Suprapubic skin (tissue), 4 donors: ENCODE results near the gene NKX2-3. TPM values are rescaled to one million over a fixed set of nuclear protein-coding genes. Genes with fewer than 3 reads are reported as not detected.

ENCODE experiments used
- DNase-seq, 2 donors: peaks; one replicate each; pipeline ENCODE4 v3.0.0-alpha.2; 2019; ENCODE audit warnings: low spot score in 2 of 2
- H3K27ac ChIP-seq: fragments of 200-600 bp; sonication (generic); one replicate; pipeline ENCODE4 v1.5.1; 2019
- H3K27me3 ChIP-seq: fragments of 200-600 bp; sonication (generic); one replicate; pipeline ENCODE4 v1.5.1; 2019
- H3K36me3 ChIP-seq: fragments of 200-600 bp; sonication (generic); one replicate; pipeline ENCODE4 v1.5.1; 2019
- H3K4me1 ChIP-seq: fragments of 200-600 bp; sonication (generic); one replicate; pipeline ENCODE4 v1.5.1; 2019
- H3K4me3 ChIP-seq: fragments of 200-600 bp; sonication (generic); one replicate; pipeline ENCODE4 v1.5.1; 2019; ENCODE audit warnings: mild to moderate bottlenecking
- H3K9me3 ChIP-seq: fragments of 200-600 bp; sonication (generic); one replicate; pipeline ENCODE4 v1.5.1; 2019
- EP300 ChIP-seq: sonication (generic); formaldehyde crosslinking; IDR thresholded peaks from one replicate; pipeline ENCODE4 v1.6.1; 2017; ENCODE audit warnings: antibody characterized with exemption
- POLR2A ChIP-seq, 2 donors: fragments of 450-650 bp; IDR thresholded peaks; one replicate each; pipeline ENCODE4 v1.6.1; 2017; ENCODE audit warnings: antibody characterized with exemption in 2 of 2, mild to moderate bottlenecking in 2 of 2, moderate library complexity in 2 of 2
- POLR2AphosphoS5 ChIP-seq, 3 donors: sonication (generic); formaldehyde crosslinking; IDR thresholded peaks; one replicate each; pipeline ENCODE4 v1.6.1; 2017; ENCODE audit warnings: antibody characterized with exemption in 3 of 3
- WGBS: methylation state at CpG from one replicate; pipeline ENCODE4 v1.1.5; 2018; 5-methylcytosine and 5-hydroxymethylcytosine counted together
- total RNA-seq, 4 donors: library from RNA; depleted of rRNA; stranded (reverse); fragments of >200 nt; gene quantifications; one replicate each; pipeline ENCODE4 v1.1.0, GENCODE V29; 2016
- TF ChIP-seq, protein P1 (sequence below), 2 donors: fragments of 200-600 bp in 1 of 2; fragments of 450-650 bp in 1 of 2; sonication (generic) in 1 of 2; IDR thresholded peaks; one replicate each; pipeline ENCODE4 v1.5.1; 2016 to 2019; ENCODE audit warnings: antibody characterized with exemption in 2 of 2, mild to moderate bottlenecking in 1 of 2, moderate library complexity in 1 of 2

Gene NKX2-3
- total RNA-seq, 4 donors from 2014 or later: not detected

DNA sequence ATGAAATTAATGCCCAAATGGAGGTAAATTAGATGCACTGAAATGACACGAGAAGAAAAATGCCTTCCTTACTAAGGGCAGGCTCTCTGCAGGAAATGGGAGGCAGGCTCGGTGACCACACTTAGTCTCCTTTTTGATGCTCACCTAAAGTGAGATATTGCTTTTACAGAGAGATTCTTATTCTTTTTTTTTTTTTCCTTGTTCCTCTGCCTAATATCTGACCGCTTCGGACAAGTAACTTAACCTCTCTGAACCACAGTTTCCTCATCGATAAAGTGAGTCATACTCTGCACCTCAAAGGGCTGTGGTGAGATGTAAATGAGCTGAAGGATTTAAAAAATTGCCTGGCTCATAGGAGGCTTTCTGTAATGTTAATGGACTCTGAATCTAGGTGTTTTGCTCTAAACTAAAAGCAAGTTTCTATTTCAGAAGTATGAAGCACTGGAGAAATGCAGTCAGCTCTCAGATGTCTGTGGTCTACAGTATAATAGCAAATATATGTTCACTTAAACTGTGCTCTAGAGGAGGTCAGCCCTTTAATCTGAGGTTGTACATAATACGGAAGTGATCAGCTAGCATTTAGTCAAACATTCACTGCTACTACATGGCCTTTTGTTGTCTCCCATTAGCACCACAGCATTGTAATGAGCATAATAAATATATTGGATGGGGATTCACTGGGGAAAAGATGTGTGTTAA is 23.2 kb downstream of the NKX2-3 start:
- H3K27ac ChIP-seq: no peak overlapping the region
- TF ChIP-seq EP300 (no peak), POLR2A (IDR thresholded peaks at IDR 0.05) (no peak), POLR2AphosphoS5 (IDR thresholded peaks at IDR 0.05) (no peak)
- TF ChIP-seq, protein P1, sequence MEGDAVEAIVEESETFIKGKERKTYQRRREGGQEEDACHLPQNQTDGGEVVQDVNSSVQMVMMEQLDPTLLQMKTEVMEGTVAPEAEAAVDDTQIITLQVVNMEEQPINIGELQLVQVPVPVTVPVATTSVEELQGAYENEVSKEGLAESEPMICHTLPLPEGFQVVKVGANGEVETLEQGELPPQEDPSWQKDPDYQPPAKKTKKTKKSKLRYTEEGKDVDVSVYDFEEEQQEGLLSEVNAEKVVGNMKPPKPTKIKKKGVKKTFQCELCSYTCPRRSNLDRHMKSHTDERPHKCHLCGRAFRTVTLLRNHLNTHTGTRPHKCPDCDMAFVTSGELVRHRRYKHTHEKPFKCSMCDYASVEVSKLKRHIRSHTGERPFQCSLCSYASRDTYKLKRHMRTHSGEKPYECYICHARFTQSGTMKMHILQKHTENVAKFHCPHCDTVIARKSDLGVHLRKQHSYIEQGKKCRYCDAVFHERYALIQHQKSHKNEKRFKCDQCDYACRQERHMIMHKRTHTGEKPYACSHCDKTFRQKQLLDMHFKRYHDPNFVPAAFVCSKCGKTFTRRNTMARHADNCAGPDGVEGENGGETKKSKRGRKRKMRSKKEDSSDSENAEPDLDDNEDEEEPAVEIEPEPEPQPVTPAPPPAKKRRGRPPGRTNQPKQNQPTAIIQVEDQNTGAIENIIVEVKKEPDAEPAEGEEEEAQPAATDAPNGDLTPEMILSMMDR (IDR thresholded peaks at IDR 0.05): no peak
- no peaks in the 10 kb centered on the region for H3K36me3 ChIP-seq
- peaks cover 74% of the 10 kb centered on the region for H3K27me3 ChIP-seq
- DNase-seq: no peak
- WGBS: 54% methylated on average over 6 of the region's 6 CpGs
- H3K4me1 ChIP-seq: no peaks in the 10 kb centered on the region
- no peak overlapping the region for H3K4me3 ChIP-seq
- H3K9me3 ChIP-seq: no peaks in the 10 kb centered on the region

DNA sequence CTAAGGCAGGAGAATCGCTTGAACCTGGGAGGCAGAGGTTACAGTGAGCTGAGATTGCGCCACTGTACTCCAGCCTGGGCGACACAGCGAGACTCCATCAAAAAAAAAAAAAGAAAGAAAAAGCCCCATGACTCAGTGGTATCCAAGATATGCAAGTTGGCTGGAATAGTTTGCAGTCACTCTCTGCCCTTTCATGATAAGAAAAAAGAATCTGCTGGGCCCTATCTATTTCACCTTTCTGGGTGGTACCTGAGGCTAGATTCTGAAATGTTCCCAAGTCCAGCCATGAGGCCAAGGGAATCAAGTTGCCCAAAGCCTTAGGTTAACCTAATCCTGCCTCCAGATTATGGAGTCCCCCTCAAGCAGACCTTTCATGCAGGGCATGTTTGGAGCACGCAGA is 24.3 kb downstream of the NKX2-3 start:
- Histone ChIP-seq H3K4me3 (no peak overlapping the region), H3K27ac (no peak overlapping the region), H3K27me3 (peaks cover 69% of the 10 kb centered on the region), H3K36me3 (no peaks in the 10 kb centered on the region), H3K4me1 (no peaks in the 10 kb centered on the region), H3K9me3 (no peaks in the 10 kb centered on the region)
- TF ChIP-seq, protein P1 (IDR thresholded peaks at IDR 0.05): no peak
- TF ChIP-seq POLR2A (IDR thresholded peaks at IDR 0.05) (no peak), EP300 (no peak), POLR2AphosphoS5 (IDR thresholded peaks at IDR 0.05) (no peak)
- DNase-seq: no peak
- 79% methylated on average over 5 of the region's 5 CpGs for WGBS

DNA sequence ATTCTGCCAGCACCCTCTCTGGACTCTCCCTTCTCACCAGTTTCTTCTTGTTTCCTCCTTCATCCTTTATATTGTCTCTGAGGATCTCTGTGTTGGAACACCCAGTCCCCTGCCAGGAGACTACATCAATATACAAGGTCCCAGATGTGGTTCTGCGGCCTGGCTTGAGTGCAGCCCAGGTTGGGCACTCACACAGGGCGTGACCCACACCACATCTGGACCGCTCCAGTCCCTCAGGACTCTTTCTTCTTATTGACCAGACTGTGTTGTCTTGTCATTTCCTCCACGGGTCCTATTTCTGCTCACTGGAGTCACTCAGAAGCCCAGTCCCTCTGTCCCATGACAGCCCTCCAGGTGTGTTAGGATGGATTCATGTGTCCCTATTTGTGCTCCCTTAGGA is 26.0 kb downstream of the NKX2-3 start:
- DNase-seq: no peak
- no peak overlapping the region for H3K4me3 ChIP-seq
- peaks cover 54% of the 10 kb centered on the region for H3K27me3 ChIP-seq
- no peaks in the 10 kb centered on the region for H3K36me3 ChIP-seq
- H3K9me3 ChIP-seq: no peaks in the 10 kb centered on the region
- TF ChIP-seq, protein P1 (IDR thresholded peaks at IDR 0.05): no peak
- TF ChIP-seq POLR2AphosphoS5 (IDR thresholded peaks at IDR 0.05) (no peak), EP300 (no peak), POLR2A (IDR thresholded peaks at IDR 0.05) (no peak)
- H3K4me1 ChIP-seq: no peaks in the 10 kb centered on the region
- WGBS: 74% methylated on average over 4 of the region's 4 CpGs
- H3K27ac ChIP-seq: no peak overlapping the region

DNA sequence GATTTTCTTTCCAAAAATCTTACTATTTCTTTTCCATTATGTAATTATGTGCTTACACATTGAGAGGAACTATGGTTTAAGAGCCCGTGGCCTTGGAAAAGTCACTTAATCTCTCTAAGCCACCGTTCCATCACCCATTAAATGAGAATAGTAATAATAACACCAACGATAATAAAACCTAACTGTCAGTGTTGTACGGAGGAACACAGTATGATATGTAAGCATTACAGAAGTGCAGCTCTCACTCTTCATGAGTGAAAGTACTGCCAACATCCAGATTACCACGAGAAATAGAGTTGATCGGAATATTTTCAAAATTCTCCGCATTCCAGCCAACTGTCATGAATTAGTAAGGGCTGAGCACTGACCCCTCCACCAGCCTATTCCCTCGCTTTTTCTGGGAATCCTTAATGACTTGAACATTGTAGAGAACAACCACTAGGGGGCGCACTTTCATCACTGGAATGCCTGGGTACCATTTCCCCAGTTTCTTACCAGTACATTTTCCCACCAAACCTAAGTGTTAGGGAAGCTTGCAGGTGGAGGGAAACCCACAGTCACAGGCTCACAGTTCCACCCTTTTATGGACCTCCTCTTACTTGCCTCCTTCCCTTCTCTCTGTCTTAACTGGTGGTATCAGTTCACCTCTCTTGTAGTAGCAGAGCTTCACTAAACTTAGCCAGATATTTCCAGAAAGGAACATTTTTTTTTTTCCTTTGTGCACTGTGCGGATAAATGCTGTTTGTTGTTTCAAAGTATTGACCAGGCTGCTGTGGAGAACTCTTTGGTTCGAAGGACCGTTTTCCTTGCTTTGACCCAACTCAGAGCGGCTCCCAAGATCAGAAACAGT is 27.8 kb downstream of the NKX2-3 start:
- WGBS: 42% methylated on average over 13 of the region's 13 CpGs
- no peaks in the 10 kb centered on the region for H3K36me3 ChIP-seq
- H3K27me3 ChIP-seq: peaks cover 39% of the 10 kb centered on the region
- no peaks in the 10 kb centered on the region for H3K4me1 ChIP-seq
- no peak for TF ChIP-seq POLR2A (IDR thresholded peaks at IDR 0.05)
- TF ChIP-seq, protein P1 (IDR thresholded peaks at IDR 0.05): peak; percentile 45 to 57
- no peak for TF ChIP-seq EP300
- H3K4me3 ChIP-seq: no peak overlapping the region
- H3K27ac ChIP-seq: no peak overlapping the region
- no peak for DNase-seq
- no peaks in the 10 kb centered on the region for H3K9me3 ChIP-seq

DNA sequence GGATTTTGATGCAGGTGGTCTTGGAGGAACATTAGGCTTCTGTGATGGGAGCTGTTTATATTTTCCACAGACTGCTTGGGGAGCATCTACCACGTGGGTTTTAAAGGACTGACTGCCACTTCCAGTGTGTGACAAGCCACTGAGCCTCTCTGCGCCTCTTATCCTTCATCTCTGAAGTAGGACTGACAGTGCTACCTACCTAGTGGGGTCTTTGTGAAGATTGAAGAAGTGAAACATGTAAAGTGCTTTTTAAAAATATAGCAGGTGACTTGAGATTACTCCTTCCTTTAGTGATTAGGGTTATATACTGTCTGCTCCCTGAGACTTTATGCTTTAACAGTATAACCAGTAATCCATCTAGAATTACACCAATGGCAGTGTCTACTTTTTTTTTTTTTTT is 29.9 kb downstream of the NKX2-3 start:
- WGBS: 78% methylated on average over 2 of the region's 2 CpGs
- no peaks in the 10 kb centered on the region for H3K9me3 ChIP-seq
- H3K27me3 ChIP-seq: peaks cover 25% of the 10 kb centered on the region
- no peak for TF ChIP-seq POLR2AphosphoS5 (IDR thresholded peaks at IDR 0.05)
- TF ChIP-seq EP300: no peak
- TF ChIP-seq, protein P1 (IDR thresholded peaks at IDR 0.05): no peak
- no peak for TF ChIP-seq POLR2A (IDR thresholded peaks at IDR 0.05)
- no peak for DNase-seq
- no peak overlapping the region for H3K4me3 ChIP-seq
- H3K27ac ChIP-seq: no peak overlapping the region
- H3K4me1 ChIP-seq: no peaks in the 10 kb centered on the region
- H3K36me3 ChIP-seq: no peaks in the 10 kb centered on the region
